GM12875 (cell line): ENCODE measurements around the gene AACS.

ENCODE experiments used
- H3K4me3 ChIP-seq: one replicate; pipeline ENCODE4 v1.5.1; 2011; ENCODE audit warnings: low read depth, low read length, control low read depth
- CTCF ChIP-seq: IDR thresholded peaks from 2 replicates; pipeline ENCODE4 v1.5.1; 2011; ENCODE audit warnings: low read depth, mild to moderate bottlenecking, control low read depth, inconsistent platforms, low read length, moderate library complexity, borderline replicate concordance; ENCODE audit not compliant: insufficient read depth

AACS gene

DNA sequence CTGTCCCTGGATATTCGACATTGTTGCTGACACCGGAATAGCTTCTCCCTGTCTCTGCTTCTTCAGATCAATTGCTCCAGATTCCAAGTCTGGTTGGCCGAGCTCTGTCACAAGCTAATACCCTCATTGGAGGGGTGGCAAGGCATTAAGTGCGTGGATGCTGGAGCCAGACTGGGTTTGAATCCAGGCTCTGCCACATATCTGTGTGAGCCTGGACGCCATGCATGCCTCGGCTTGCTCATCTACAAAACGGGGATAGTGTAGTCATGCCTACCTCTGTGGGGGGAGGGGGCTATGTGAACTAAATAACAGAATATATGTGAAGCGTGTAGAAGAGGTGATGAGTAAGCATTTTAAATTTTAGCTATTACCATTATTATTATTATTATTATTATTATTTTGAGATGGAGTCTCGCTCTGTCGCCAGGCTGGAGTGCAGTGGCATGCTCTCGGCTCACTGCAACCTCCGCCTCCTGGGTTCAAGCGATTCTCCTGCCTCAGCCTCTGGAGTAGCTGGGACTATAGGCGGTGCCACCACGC is 97.3 kb downstream of the AACS start:
- H3K4me3 ChIP-seq, result no peak overlapping the region
- no peak for TF ChIP-seq CTCF

GRCh38 chr12:125163148-125163547 is 97.9 kb downstream of the AACS start:
- no peak overlapping the region for H3K4me3 ChIP-seq
- no peak for TF ChIP-seq CTCF

DNA sequence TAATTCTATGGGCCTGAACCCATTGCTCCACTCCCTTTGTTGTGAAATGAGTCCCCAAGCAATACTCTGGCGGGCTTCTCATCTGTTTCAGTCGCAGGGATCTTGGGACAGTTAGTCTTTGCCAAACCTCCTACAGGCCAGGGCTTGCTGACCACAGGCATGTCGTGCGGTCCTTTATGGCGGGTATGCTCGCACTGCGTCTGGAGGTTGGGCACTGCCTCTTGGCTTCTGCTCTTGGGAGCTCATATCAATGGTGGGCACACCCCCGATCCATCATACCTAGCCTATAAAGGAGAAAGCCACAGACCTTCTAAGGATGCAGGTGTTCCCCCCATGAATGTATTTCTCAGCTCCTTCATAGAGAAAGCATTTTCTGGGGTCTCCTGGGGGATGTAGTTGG is 99.3 kb downstream of the AACS start:
- no peak for TF ChIP-seq CTCF
- H3K4me3 ChIP-seq, result no peak overlapping the region

GRCh38 chr12:125166041-125166440 is 100.8 kb downstream of the AACS start:
- H3K4me3 ChIP-seq, result no peak overlapping the region
- TF ChIP-seq CTCF, result no peak

- no peak for TF ChIP-seq CTCF
- H3K4me3 ChIP-seq, result no peak overlapping the region
Observed at GRCh38 chr12:125167658-125168057, 102.4 kb downstream of the AACS start.

GRCh38 chr12:125169451-125169850 is 104.2 kb downstream of the AACS start:
- no peak for TF ChIP-seq CTCF
- no peak overlapping the region for H3K4me3 ChIP-seq

GRCh38 chr12:125169870-125170269 is 104.6 kb downstream of the AACS start:
- TF ChIP-seq CTCF, result no peak

More at GRCh38 chr12:125169870-125170269, 104.6 kb downstream of the AACS start:
- H3K4me3 ChIP-seq, result no peak overlapping the region
